Measurements from ENCODE around the gene TXNDC2.

TXNDC2 gene

GRCh38 chr18:9913526-9914333, 28.0 kb downstream of the TXNDC2 start, which contains the start of gene VAPA:
Gene VAPA (plus strand): TSS chr18:9914016. CDS start chr18:9914257, 241 bp downstream.
- peak; percentile 92 for DNase-seq (ENCODE audit: low read depth, low spot score)

DNA sequence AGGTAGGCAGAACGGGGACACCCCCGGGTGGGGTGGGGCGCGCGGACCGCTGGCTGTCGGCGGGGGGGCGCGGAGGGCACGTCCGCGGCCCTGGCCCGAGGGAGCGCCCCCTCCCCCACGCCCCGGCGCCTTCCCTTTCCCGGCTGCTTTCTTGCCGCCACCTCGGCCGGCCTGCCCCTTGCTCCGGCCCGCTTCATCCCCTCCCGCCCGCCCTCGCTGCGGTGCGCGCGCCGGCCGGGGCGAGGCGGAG, 28.5 kb downstream of the TXNDC2 start:
- no peak for DNase-seq (ENCODE audit: low read depth, low spot score)

- DNase-seq (ENCODE audit: low read depth, low spot score), result peak; percentile 55
Measured at GRCh38 chr18:9914584-9915290, 29.0 kb downstream of the TXNDC2 start.

DNA sequence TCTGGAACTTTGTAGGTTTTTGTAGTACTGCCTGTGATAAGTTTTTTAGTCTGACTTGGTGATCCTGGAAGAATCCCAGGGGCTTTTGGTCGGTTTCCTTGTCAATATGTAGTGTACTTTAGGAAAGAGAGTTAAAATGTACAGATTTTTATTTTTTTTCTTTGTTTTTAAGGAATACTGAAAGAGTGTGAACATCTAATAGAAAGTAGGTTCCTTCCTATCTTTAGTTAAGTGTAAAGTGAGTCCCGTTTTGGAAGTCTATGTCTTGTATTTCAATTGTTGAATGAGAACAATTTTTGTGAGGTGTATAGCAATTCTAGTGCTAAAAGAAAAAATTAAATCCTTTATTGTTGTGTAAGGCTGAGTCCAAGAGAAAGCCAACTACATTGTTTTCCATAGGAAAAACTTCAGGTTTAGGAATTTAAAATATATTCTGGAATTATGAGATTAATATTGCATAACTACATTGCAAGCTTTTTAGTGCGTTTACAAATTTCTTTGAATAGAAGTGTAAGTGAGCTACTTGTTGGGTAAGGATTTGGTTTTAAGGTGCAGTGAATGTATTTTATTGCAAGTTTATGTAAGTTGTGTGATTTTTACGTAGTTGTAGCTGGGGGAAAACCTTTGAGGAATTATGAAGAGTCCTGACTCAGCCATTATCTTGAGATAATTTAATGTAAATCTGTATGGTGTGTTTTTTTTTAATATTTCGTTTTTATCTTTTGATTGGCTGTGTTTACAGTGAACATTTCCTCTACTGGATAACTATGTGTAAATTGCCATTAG, 29.7 kb downstream of the TXNDC2 start:
- no peak for DNase-seq (ENCODE audit: low read depth, low spot score)

DNA sequence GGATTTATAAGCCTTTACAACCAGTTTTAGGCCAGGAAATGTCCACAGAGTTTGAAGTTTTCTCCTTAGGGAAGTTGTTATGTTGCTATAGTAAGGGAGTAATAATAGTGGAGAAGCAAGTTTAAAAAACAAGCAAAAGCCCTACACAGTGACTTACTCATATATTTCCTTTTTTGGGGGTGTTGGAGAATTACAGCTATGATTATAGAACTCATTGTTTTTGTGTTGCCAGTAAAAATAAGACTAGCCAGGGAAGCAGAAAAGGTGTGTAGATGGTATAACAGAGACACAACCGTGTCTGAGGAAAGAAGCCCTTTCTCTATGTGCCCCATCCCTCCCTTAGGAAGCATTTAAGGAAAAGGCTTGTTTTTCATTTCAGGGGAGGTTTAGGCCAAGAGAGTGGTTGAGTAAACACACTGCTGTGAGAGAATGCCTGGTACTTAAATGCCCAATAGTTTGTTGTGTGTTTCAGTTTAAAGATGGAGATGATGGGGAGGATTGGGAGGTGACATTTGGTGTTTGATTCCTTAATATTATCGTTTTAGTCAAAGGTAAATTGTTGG, 30.4 kb downstream of the TXNDC2 start:
- no peak for DNase-seq (ENCODE audit: low read depth, low spot score)

DNA sequence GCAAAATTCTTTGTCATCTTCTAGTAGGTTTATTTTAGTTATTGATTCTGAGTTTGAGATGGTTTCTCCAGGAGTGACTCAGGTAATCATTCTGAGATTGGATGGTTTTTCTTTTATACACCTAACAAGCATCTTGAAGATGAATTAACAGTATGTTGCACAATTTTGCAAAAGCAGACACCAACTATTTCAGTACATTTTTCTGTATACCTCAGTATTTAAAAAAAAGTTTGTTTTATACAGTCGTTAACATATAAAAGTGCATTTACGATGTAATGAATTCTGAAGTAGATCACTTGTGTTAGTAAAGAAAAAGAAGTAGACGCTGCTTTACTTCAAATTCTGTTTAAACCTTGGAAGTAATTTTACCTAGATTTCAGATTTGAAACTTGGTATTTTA, 31.0 kb downstream of the TXNDC2 start:
- no peak for DNase-seq (ENCODE audit: low read depth, low spot score)

DNA sequence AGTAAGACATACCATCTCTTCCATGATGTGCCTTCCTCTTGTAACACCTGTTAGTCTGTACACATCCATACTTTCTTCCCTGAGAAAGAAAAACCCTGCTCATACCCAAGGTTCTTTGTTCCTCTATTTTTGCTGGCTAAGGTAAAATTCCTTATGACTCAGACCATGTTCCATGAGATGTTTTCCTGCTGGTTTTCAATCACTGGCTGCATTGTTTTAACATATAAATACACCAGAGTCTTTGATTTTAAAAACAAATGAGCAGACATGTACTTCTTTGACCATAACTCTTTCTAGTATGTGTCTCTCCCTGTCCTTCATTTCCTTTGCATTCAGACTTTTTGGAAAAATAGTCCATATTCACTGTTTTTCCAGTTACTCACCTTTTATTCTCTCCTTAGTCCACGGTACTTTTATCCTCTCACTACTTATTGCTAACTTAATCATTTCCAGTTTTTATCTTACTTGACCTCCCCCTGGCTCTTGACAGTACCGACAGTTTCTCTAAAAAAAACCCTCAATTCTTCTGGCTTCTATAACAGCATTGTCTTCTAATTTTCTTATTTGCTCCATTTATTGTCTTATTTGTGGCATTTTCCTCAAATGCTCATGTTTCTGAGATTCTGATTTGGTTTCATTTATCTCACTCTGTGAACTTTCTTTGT, 32.4 kb downstream of the TXNDC2 start:
- DNase-seq (ENCODE audit: low read depth, low spot score), result no peak

DNA sequence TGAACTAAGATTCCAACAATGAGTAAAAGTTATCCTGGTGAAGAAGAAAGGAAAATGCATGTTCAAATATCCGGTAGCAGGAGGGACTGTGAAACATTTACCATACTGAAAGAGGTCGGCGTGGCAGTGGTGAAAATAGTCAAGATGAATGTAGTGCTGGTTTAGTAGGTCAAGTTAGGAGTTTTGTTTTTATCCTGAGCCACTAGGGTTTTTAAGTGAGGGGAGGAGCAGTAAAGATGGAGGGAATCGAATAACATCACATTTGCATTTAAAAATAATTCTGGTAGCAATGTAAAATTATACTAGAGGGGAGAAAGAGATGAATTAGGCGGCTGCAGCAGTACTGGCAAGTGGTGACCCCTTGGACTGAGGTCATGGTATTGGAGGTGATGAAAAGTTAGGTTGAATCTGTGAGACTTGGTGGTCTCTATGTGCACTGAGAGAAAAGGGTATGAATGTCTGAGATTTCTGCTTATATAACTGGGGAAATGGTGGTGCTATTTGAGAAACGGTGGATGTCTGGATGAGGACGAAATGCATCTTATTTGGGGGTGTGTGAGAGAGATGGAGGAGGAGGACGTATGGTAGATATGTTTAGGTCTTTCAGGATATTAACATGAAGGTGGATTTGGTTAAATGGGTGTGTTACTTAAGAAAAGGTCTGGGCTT, 33.9 kb downstream of the TXNDC2 start:
- DNase-seq (ENCODE audit: low read depth, low spot score), result no peak

DNA sequence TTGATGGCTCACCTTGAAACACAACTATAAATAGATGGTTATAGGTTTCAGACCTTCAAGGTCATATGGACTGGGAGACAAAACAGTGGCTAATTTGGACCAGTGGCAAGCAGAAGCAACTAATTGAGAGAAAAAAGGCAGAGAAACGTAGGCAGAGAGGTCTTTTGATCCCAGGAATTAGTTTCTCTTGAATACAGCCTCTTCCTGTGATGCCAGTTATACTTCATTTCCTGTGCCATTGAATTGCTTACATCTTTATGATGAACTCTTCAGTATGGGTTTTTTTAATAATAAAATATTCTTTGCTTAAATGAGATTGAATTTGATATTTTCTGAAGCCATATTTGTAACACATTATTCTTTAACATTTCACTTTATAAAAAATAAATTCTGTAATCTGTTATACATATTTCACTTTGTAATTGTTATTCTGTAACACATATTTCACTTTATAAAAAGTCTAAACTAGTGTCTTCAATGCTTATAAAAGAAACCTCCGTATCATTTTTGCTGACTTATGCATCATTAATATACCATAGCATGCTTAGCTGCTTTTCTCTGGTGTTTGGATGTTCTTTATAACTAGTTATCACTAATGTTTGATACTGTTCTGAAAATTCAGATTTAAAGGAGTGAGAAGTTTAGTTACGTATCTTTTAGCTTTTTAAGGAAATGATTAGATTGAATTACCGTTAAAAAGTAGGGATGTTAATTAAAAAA, 37.0 kb downstream of the TXNDC2 start:
- no peak for DNase-seq (ENCODE audit: low read depth, low spot score)

DNA sequence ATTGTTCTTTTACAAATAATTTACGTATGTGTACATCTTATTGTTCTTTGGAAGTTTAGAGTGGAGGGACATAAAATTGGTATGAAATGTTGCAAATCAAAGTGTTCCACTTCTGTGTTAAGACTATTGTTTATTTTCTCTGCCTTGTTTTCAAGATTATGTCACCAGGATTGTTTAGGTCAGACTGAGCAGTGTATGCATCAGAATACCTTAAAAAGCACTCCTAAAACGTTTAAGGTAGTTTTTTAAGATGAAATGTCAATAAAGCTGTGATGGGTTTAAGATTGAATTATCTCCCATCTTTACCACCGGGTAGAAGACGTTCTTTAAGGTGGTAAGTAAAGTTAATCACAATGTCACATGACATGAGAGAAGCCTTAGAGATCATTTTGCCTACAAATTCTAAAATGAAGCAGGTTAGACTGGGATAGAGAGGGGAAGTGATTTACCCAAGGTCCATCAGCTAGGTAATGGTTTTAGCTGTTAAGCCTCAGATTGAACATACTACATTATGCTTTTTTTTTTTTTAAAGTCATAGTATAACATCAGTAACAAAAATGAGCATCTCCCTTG, 38.7 kb downstream of the TXNDC2 start:
- no peak for DNase-seq (ENCODE audit: low read depth, low spot score)

- no peak for DNase-seq (ENCODE audit: low read depth, low spot score)
Measured at GRCh38 chr18:9925369-9925768, 39.6 kb downstream of the TXNDC2 start.

GRCh38 chr18:9925795-9926194, 40.0 kb downstream of the TXNDC2 start:
- no peak for DNase-seq (ENCODE audit: low read depth, low spot score)

DNA sequence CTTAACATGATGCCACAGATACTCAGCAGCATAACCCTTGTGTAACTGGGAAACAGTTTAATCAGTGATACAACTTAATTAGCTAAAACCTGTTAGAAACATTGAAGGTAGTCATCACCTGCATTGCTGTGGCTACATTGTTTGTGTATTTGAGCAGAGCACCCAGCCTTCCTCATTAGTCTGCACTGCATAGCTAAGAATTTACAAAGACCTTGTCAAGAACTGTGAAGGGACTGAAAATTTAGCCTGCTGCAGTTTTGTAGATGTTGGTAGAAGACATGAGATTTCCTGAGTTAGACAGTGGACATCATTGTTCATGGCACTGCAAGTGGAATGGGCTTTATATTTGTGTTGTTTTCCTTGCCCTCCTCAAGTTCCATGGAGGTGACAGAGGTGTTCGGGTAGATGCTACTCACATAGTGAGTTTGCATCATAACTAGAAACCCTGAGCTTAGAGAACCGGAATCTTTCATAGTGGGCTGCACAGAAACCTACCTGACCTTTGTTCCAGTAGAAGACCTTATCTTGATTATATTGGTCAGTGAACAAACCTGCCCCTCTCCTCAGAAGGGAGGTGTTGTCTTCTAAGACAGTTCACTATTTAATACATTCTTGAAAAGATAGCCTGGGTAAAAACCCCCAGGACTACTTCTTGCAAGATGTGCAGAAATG, 40.6 kb downstream of the TXNDC2 start:
- DNase-seq (ENCODE audit: low read depth, low spot score), result no peak

DNA sequence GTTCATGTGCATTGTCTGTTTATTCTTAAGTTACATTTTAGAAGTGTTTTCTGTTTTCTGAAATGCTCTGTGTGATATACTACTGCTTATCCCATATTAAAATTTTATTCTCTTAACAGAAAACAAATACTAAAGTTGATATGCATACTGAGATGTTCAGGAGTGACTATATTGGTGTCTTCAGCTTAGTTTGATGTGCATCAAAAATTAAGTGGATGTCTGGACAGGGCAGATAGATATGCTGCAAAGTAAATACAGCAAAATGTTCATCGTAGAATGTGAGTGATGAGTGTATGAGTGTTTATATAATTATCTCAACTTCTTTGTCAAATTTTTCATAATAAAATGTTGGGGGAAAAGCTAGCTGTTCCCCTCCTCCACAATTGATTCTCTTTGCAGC, 41.2 kb downstream of the TXNDC2 start:
- no peak for DNase-seq (ENCODE audit: low read depth, low spot score)

DNA sequence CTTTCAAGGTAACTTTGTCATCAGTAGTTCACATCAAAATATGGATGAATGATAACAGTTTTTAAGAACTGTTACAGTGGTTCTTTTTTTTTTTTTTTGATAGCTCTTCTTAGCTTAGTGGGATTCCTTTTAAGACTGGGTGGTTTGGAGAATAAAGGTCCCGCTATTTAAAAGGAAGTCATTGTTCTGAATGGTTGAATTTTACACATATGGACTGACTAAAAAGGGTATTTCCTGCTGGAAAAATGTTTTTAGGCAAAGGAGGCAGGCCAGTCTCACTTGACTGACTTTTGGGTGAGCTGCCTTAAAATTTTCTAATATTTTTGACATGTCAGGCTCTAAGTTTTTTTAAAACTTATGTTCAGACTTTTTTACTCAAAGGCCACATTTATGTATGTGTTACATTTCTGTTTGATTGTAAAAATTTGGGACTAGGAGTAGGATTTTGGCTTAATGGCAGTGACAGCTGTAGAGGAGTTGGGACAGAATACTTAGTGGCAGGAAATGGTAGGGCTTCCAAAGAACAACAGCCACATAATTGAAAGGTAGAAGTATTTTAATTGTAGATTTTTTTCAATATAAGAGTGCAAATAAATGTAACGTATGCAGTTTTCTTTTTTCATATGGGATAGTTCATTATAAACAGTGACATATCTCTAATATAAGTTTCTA, 41.8 kb downstream of the TXNDC2 start:
- no peak for DNase-seq (ENCODE audit: low read depth, low spot score)

DNA sequence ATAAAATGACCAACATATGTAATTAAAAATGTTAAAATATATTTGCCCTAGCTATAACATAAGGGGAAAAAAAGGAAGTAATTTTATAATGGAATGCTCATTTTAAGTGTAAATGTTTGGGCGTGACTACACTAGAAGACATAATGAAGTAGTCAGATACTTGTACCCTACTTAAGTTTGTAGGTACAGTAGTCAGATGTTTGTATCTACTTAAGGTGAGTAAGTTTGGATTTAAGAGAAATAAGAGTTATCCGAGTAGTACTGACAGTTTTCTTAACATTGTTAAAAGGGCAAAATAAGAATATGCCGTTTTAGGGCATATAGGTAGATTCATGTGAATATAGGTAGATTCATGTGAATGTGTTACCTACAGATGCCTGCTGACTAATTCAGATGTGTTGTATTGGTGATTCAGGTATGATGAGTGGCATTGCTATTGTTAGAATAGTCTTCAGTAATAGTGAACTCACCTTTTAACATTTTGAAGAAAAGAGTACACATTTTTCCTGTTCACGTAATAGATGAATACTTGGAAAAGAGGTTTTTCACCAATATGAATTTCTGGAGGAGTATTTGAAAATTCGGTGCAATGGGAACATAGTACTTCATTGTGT, 43.0 kb downstream of the TXNDC2 start:
- no peak for DNase-seq (ENCODE audit: low read depth, low spot score)

DNA sequence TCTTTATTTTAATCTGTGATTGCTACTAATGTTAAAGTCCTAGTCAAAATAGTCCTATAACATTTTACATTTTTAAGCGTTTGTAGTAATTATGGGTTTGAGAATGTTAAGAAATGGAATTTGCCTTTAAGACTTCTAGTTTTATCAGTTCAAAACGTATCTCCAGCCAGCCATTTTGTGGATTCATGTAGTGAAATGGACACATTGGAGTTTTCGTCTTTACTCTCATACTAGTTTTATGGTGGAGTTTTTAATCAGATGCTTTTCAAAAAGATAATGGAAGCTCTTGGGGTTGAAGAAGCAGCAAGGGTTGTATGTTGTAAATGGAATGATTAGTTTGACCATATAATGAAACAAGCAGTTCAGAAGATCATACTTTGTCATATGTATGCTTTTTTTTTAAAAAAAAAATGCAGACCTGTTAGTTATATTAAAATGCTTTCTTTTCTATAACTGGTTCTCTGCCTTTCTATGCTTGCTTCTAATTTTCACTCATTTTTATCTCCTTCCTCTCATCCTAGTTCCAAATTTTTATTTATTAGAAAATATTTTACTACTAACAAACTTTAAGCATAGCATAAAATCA, 44.6 kb downstream of the TXNDC2 start:
- no peak for DNase-seq (ENCODE audit: low read depth, low spot score)

DNA sequence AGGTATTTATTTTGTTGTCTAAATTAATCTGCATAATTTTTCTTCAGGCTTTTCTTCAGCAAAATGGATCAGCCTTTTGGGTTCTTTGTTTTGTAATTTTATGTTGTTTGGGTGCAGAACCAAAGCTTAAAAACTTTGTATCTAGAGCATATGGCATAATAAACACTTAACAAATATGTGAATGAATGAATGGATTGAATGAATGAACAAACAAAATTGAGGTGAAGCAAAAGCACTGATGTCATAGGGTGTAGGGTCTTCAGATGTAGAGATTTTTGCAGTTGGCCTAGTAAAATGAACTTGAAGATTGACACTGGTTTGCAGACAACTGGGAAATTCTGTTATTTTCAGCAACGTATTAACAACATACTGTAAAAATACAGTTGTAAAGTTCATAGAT, 45.4 kb downstream of the TXNDC2 start:
- DNase-seq (ENCODE audit: low read depth, low spot score), result no peak
